Upper lobe of right lung (tissue), 1 donor: ENCODE results near the gene KLHL30. TPM values are rescaled to one million over a fixed set of nuclear protein-coding genes. Genes with fewer than 3 reads are reported as not detected.

ENCODE experiments used
- ATAC-seq: fragments of 200-7000 bp; cut with Tn5 transposase; one replicate; pipeline ENCODE4 v1.9.1; 2020; ENCODE audit warnings: mild to moderate bottlenecking, moderate library complexity
- DNase-seq: peaks from one replicate; pipeline ENCODE4 v3.0.0-alpha.2; 2020
- H3K27ac ChIP-seq: fragments of 200-600 bp; one replicate; pipeline ENCODE4 v1.8.0; 2022
- H3K27me3 ChIP-seq: fragments of 200-600 bp; one replicate; pipeline ENCODE4 v1.8.0; 2022; ENCODE audit warnings: mild to moderate bottlenecking
- H3K36me3 ChIP-seq: fragments of 200-600 bp; one replicate; pipeline ENCODE4 v1.8.0; 2022
- H3K4me1 ChIP-seq: fragments of 200-600 bp; one replicate; pipeline ENCODE4 v1.8.0; 2022
- H3K4me3 ChIP-seq: fragments of 200-600 bp; one replicate; pipeline ENCODE4 v1.8.0; 2022; ENCODE audit warnings: mild to moderate bottlenecking
- H3K9me3 ChIP-seq: fragments of 200-600 bp; one replicate; pipeline ENCODE4 v1.8.0; 2022
- CTCF ChIP-seq: fragments of 200-600 bp; IDR thresholded peaks from one replicate; pipeline ENCODE4 v1.8.0; 2022; ENCODE audit warnings: antibody characterized with exemption
- intact Hi-C: fragments of 100-400 bp; cut with DNase I; formaldehyde crosslinking; loops from one replicate; pipeline ENCODE4 v1.11.0; 2022
- total RNA-seq: library from RNA; stranded (reverse); fragmentation: NEBNext Ultra II Directional; extraction: Animal tissue kit (Norgen Biotek cat#: 25700); gene quantifications from one replicate; pipeline ENCODE4 v1.2.1, GENCODE V29; 2021
- donor health status: DM: no; HTN: yes; CAD: no; lungs with severe emphysema.

KLHL30 gene
- total RNA-seq, 1 donor from 2014 or later = 0.90 TPM

DNA sequence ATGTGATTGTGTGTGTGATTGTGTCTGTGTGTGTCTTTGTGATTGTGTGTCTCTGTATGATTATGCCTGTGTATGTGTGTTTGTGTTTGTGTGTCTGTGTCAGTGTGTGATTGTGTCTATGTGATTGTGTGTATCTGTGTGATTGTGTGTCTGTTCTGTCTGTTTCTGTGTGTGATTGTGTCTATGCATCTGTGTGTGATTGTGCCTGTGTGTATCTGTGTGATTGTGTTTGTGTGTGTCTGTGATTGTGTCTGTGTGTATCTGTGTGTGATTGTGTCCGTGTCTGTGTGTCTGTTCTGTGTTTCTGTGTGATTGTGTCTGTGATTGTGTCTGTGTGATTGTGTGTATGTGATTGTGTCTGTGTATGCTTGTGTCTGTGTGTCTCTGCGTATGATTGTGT, 12.1 kb upstream of the KLHL30 start:
- Histone ChIP-seq H3K27me3 (peaks cover 4% of the 10 kb centered on the region), H3K4me1 (no peaks in the 10 kb centered on the region), H3K27ac (no peak overlapping the region), H3K4me3 (no peak overlapping the region), H3K9me3 (no peaks in the 10 kb centered on the region), H3K36me3 (no peaks in the 10 kb centered on the region)
- ATAC-seq (no peak), DNase-seq (no peak)
- no peak for TF ChIP-seq CTCF
- intact Hi-C loops = no loop called here

DNA sequence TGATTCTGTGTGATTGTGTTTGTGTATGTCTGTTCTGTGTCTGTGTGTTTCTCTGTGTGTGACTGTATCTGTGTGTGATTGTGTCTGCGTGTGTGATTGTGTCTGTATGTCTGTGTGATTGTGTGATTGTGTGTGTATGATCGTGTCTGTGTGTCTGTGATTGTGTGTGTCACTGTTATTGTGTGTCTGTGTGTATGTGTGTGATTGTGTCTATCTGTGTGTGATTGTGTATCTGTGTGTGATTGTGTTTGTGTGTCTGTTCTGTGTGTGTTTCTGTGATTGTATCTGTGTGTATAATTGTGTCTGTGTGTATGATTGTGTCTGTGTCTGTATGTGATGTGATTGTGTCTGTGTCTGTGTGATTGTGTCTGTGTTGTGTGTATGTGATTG, 11.7 kb upstream of the KLHL30 start:
- Histone ChIP-seq H3K4me1 (no peaks in the 10 kb centered on the region), H3K4me3 (no peak overlapping the region), H3K36me3 (no peaks in the 10 kb centered on the region), H3K27ac (no peak overlapping the region), H3K27me3 (no peaks in the 10 kb centered on the region), H3K9me3 (no peaks in the 10 kb centered on the region)
- ATAC-seq (no peak), DNase-seq (no peak)
- intact Hi-C loops = no loop called here
- TF ChIP-seq CTCF = no peak

- H3K4me3 ChIP-seq = no peak overlapping the region
- ATAC-seq (peak; percentile 34), DNase-seq (no peak)
- no peak overlapping the region for H3K27ac ChIP-seq
- H3K27me3 ChIP-seq = no peaks in the 10 kb centered on the region
- TF ChIP-seq CTCF = no peak
- intact Hi-C loops = no loop called here
- H3K4me1 ChIP-seq = no peaks in the 10 kb centered on the region
- no peaks in the 10 kb centered on the region for H3K36me3 ChIP-seq
- H3K9me3 ChIP-seq = no peaks in the 10 kb centered on the region
Measured at GRCh38 chr2:238127165-238128060, 11.1 kb upstream of the KLHL30 start.

DNA sequence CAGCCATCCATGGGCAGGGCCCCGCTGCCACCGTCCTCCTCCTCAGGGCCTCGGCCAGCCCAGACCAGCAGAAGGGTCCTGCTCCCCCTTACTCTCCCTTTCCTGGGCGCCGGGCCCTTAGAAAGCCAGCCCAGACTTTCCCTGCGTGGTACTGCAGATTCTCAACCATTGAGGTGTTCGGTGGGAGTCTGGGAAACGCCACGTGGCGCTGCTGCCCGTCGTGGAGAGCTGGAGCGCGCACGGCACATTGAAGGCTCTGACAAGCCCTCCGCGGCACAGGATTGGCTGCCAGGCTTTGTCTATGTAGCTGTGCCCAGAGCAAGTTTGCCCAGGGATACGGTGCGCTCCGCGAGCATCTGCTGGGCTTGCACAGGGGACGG, 10.4 kb upstream of the KLHL30 start:
- H3K4me1 ChIP-seq = no peaks in the 10 kb centered on the region
- intact Hi-C loops = no loop called here
- DNase-seq = no peak
- ATAC-seq = no peak
- H3K4me3 ChIP-seq = no peak overlapping the region
- no peaks in the 10 kb centered on the region for H3K36me3 ChIP-seq
- TF ChIP-seq CTCF = no peak
- H3K27ac ChIP-seq = no peak overlapping the region
- H3K27me3 ChIP-seq = no peaks in the 10 kb centered on the region
- no peaks in the 10 kb centered on the region for H3K9me3 ChIP-seq

- TF ChIP-seq CTCF = no peak
- no peaks in the 10 kb centered on the region for H3K36me3 ChIP-seq
- H3K27me3 ChIP-seq = no peaks in the 10 kb centered on the region
- intact Hi-C loops = no loop called here
- H3K27ac ChIP-seq = no peak overlapping the region
- no peak for ATAC-seq
- H3K4me1 ChIP-seq = no peaks in the 10 kb centered on the region
- no peak for DNase-seq
- H3K4me3 ChIP-seq = no peak overlapping the region
- H3K9me3 ChIP-seq = no peaks in the 10 kb centered on the region
Measured at GRCh38 chr2:238128534-238129001, 9.9 kb upstream of the KLHL30 start.
